Spinal cord (tissue), 10 donors: Measurements from ENCODE around the gene CNEP1R1. TPM values are rescaled to one million over a fixed set of nuclear protein-coding genes. Genes with fewer than 3 reads are reported as not detected.
"Not testable (repeated sequence)": the region's sequence is repeated elsewhere in the genome, so short reads cannot be mapped to it uniquely, and the experiment has no call there.

Experiments used
- DNase-seq, 6 donors: peaks; one replicate each; pipeline versions ENCODE4 v3.0.0 to v3.0.0-alpha.2; 2013 to 2015; ENCODE audit warnings: low spot score in 6 of 6, low read depth in 4 of 6
- H3K27ac ChIP-seq: one replicate; pipeline ENCODE4 v1.5.1; 2013; ENCODE audit warnings: low read depth, low read length, control low read depth
- H3K27me3 ChIP-seq: one replicate; pipeline ENCODE4 v1.6.1; 2013; ENCODE audit warnings: low read length; ENCODE audit not compliant: control insufficient read depth, insufficient read depth
- H3K36me3 ChIP-seq: one replicate; pipeline ENCODE4 v1.6.1; 2013; ENCODE audit warnings: low read length; ENCODE audit not compliant: control insufficient read depth, insufficient read depth
- H3K4me1 ChIP-seq: one replicate; pipeline ENCODE4 v1.6.1; 2013; ENCODE audit warnings: low read length; ENCODE audit not compliant: control insufficient read depth, insufficient read depth
- H3K4me3 ChIP-seq: one replicate; pipeline ENCODE4 v1.5.1; 2013; ENCODE audit warnings: low read depth, low read length, control low read depth
- H3K9me3 ChIP-seq: one replicate; pipeline ENCODE4 v1.6.1; 2013; ENCODE audit warnings: low read length; ENCODE audit not compliant: control insufficient read depth, insufficient read depth
- WGBS: methylation state at CpG from one replicate; pipeline ENCODE4 v1.1.5; 2013; ENCODE audit warnings: missing lambda C conversion rate; ENCODE audit not compliant: insufficient coverage; 5-methylcytosine and 5-hydroxymethylcytosine counted together
- polyA plus RNA-seq, 2 donors: library from polyadenylated mRNA; unstranded; fragments of 120-200 nt; gene quantifications; one replicate each; pipeline ENCODE4 v1.2.1, GENCODE V29; 2013; ENCODE audit not compliant: insufficient read length in 2 of 2
- total RNA-seq, 2 donors: library from RNA; depleted of rRNA in 1 of 2; stranded (reverse); fragments of 120-200 nt in 1 of 2; fragments of >200 nt in 1 of 2; gene quantifications; one replicate each; pipeline versions ENCODE4 v1.2.3 to v1.2.4, GENCODE V29; 2013 to 2014
- donor health status: healthy.

CNEP1R1 gene
- total and polyA plus RNA-seq, 4 donors, result 29.8 to 47.1 (median 34.1) TPM

- no CpG with 5 or more reads among the region's 2 CpGs for WGBS
- Histone ChIP-seq H3K9me3 (no peaks in the 10 kb centered on the region), H3K4me3 (no peak overlapping the region)
Measured at GRCh38 chr16:50012182-50012581, 12.8 kb upstream of the CNEP1R1 start.

GRCh38 chr16:50014211-50014610, 10.8 kb upstream of the CNEP1R1 start:
- WGBS, result 94% methylated on average over 6 of the region's 8 CpGs

More at GRCh38 chr16:50012182-50012581, 12.8 kb upstream of the CNEP1R1 start:
- Histone ChIP-seq H3K27ac (no peak overlapping the region), H3K27me3 (no peaks in the 10 kb centered on the region), H3K4me1 (no peaks in the 10 kb centered on the region), H3K36me3 (no peaks in the 10 kb centered on the region)
- DNase-seq, result no peak

GRCh38 chr16:50015631-50016030, 9.4 kb upstream of the CNEP1R1 start:
- Histone ChIP-seq H3K36me3 (no peaks in the 10 kb centered on the region), H3K4me3 (no peak overlapping the region), H3K9me3 (no peaks in the 10 kb centered on the region), H3K27ac (no peak overlapping the region), H3K27me3 (no peaks in the 10 kb centered on the region), H3K4me1 (no peaks in the 10 kb centered on the region)
- WGBS, result 100% methylated on average over 1 of the region's 2 CpGs
- peak in 1 of 6 donors; percentile 16 for DNase-seq

More at GRCh38 chr16:50014211-50014610, 10.8 kb upstream of the CNEP1R1 start:
- H3K27me3 ChIP-seq, H3K4me1 ChIP-seq, H3K9me3 ChIP-seq, H3K4me3 ChIP-seq, DNase-seq, H3K36me3 ChIP-seq, H3K27ac ChIP-seq: not testable (repeated sequence)

GRCh38 chr16:50017553-50017952, 7.5 kb upstream of the CNEP1R1 start:
- H3K27ac ChIP-seq, result no peak overlapping the region
- H3K27me3 ChIP-seq, result no peaks in the 10 kb centered on the region
- no peaks in the 10 kb centered on the region for H3K4me1 ChIP-seq
- no peak overlapping the region for H3K4me3 ChIP-seq
- 84% methylated on average over 7 of the region's 9 CpGs for WGBS
- no peaks in the 10 kb centered on the region for H3K36me3 ChIP-seq
- H3K9me3 ChIP-seq, result no peaks in the 10 kb centered on the region
- no peak for DNase-seq

- Histone ChIP-seq H3K9me3 (no peaks in the 10 kb centered on the region), H3K36me3 (no peaks in the 10 kb centered on the region), H3K27ac (no peak overlapping the region), H3K27me3 (no peaks in the 10 kb centered on the region), H3K4me3 (no peak overlapping the region), H3K4me1 (peaks cover 12% of the 10 kb centered on the region)
- WGBS, result 15% methylated on average over 2 of the region's 2 CpGs
- peak in 2 of 6 donors; percentile 16 to 57 for DNase-seq
Measured at GRCh38 chr16:50021544-50021943, 3.5 kb upstream of the CNEP1R1 start.

GRCh38 chr16:50023641-50024040, 1.4 kb upstream of the CNEP1R1 start:
- H3K27ac ChIP-seq, result peak overlapping the region; percentile 52
- peak in 2 of 6 donors; percentile 15 to 53 for DNase-seq
- H3K36me3 ChIP-seq, result no peaks in the 10 kb centered on the region
- H3K9me3 ChIP-seq, result no peaks in the 10 kb centered on the region
- WGBS, result 15% methylated on average over 3 of the region's 4 CpGs
- H3K4me3 ChIP-seq, result no peak overlapping the region
- H3K4me1 ChIP-seq, result peaks cover 17% of the 10 kb centered on the region
- H3K27me3 ChIP-seq, result no peaks in the 10 kb centered on the region

GRCh38 chr16:50024207-50024606, 818 bp upstream of the CNEP1R1 start:
- Histone ChIP-seq H3K4me3 (no peak overlapping the region), H3K36me3 (no peaks in the 10 kb centered on the region), H3K27ac (peak overlapping the region; percentile 52), H3K9me3 (no peaks in the 10 kb centered on the region), H3K4me1 (peaks cover 17% of the 10 kb centered on the region), H3K27me3 (no peaks in the 10 kb centered on the region)
- no peak for DNase-seq
- no CpG with 5 or more reads among the region's 11 CpGs for WGBS

- H3K4me1 ChIP-seq, result peaks cover 17% of the 10 kb centered on the region
- no peak for DNase-seq
- peak overlapping the region; percentile 79 for H3K4me3 ChIP-seq
- H3K36me3 ChIP-seq, result no peaks in the 10 kb centered on the region
- H3K9me3 ChIP-seq, result no peaks in the 10 kb centered on the region
- no peaks in the 10 kb centered on the region for H3K27me3 ChIP-seq
- H3K27ac ChIP-seq, result peak overlapping the region; percentile 13
- WGBS, result 0% methylated on average over 8 of the region's 17 CpGs
Measured at GRCh38 chr16:50025537-50025931, 509 bp downstream of the CNEP1R1 start.

- H3K4me3 ChIP-seq, result no peak overlapping the region
Measured at GRCh38 chr16:50027829-50028228, 2.8 kb downstream of the CNEP1R1 start.

GRCh38 chr16:50035468-50035992, 10.5 kb downstream of the CNEP1R1 start:
- H3K27ac ChIP-seq, result no peak overlapping the region
- no peak for DNase-seq
- 100% methylated on average over 2 of the region's 3 CpGs for WGBS
- H3K27me3 ChIP-seq, result no peaks in the 10 kb centered on the region
- no peaks in the 10 kb centered on the region for H3K4me1 ChIP-seq
- H3K4me3 ChIP-seq, result no peak overlapping the region
- H3K9me3 ChIP-seq, result no peaks in the 10 kb centered on the region
- peaks cover 6% of the 10 kb centered on the region for H3K36me3 ChIP-seq

More at GRCh38 chr16:50027829-50028228, 2.8 kb downstream of the CNEP1R1 start:
- WGBS, result no CpG with 5 or more reads among the region's 5 CpGs
- H3K36me3 ChIP-seq, result no peaks in the 10 kb centered on the region
- DNase-seq, result no peak
- no peak overlapping the region for H3K27ac ChIP-seq
- H3K27me3 ChIP-seq, result no peaks in the 10 kb centered on the region
- H3K4me1 ChIP-seq, result peaks cover 17% of the 10 kb centered on the region
- H3K9me3 ChIP-seq, result no peaks in the 10 kb centered on the region
